Measurements from ENCODE around the gene ABHD17C.

DNA sequence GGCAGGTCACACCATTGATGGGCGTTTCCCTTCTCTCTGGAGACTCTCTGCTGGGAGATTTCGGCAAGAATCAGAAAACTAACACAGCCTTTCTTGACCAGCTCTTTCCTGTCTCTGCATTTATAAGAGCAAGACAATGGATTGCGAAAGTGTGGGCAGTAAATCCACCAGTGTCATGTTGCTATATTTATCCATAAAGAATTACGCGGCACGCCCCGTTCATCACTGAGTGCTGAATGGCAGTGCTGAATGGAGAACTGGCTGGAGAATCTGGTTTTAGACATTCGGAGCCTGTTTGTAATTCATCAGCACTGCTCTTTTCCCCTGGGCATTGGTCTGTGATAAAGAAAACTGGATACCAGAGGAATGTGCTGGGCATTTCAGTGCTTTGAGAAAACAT is 82.0 kb downstream of the ABHD17C start:
- TF ChIP-seq EZH2 (IDR thresholded peaks at IDR 0.05; ENCODE audit: borderline replicate concordance), result no peak
- TF ChIP-seq, protein P1, sequence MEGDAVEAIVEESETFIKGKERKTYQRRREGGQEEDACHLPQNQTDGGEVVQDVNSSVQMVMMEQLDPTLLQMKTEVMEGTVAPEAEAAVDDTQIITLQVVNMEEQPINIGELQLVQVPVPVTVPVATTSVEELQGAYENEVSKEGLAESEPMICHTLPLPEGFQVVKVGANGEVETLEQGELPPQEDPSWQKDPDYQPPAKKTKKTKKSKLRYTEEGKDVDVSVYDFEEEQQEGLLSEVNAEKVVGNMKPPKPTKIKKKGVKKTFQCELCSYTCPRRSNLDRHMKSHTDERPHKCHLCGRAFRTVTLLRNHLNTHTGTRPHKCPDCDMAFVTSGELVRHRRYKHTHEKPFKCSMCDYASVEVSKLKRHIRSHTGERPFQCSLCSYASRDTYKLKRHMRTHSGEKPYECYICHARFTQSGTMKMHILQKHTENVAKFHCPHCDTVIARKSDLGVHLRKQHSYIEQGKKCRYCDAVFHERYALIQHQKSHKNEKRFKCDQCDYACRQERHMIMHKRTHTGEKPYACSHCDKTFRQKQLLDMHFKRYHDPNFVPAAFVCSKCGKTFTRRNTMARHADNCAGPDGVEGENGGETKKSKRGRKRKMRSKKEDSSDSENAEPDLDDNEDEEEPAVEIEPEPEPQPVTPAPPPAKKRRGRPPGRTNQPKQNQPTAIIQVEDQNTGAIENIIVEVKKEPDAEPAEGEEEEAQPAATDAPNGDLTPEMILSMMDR (IDR thresholded peaks at IDR 0.05; ENCODE audit: poor library complexity), result no peak
